Activated naive CD8-positive, alpha-beta T cell (primary cell): ENCODE data around the gene PPP1R3E.
"Not testable (repeated sequence)": the region's sequence is repeated elsewhere in the genome, so short reads cannot be mapped to it uniquely, and the experiment has no call there.

Experiments used
- H3K27ac Mint-ChIP-seq: one replicate; pipeline ENCODE4 v1.8.0; 2021; ENCODE audit warnings: mixed read lengths
- H3K27me3 Mint-ChIP-seq: one replicate; pipeline ENCODE4 v1.8.0; 2021; ENCODE audit warnings: mixed read lengths
- H3K36me3 Mint-ChIP-seq: one replicate; pipeline ENCODE4 v1.8.0; 2021; ENCODE audit warnings: mixed read lengths
- H3K4me1 Mint-ChIP-seq: one replicate; pipeline ENCODE4 v1.8.0; 2021; ENCODE audit warnings: low read depth, mixed read lengths
- H3K4me3 Mint-ChIP-seq: one replicate; pipeline ENCODE4 v1.8.0; 2021; ENCODE audit warnings: mild to moderate bottlenecking, mixed read lengths
- H3K9me3 Mint-ChIP-seq: one replicate; pipeline ENCODE4 v1.8.0; 2021; ENCODE audit warnings: low read depth, mixed read lengths

Gene PPP1R3E

GRCh38 chr14:23326491-23327332, 24.1 kb upstream of the PPP1R3E start:
- H3K27me3 Mint-ChIP-seq, result no peaks in the 10 kb centered on the region
- H3K9me3 Mint-ChIP-seq, result no peaks in the 10 kb centered on the region
- peaks cover 18% of the 10 kb centered on the region for H3K4me1 Mint-ChIP-seq
- H3K36me3 Mint-ChIP-seq, result peaks cover 14% of the 10 kb centered on the region
- peak overlapping the region; percentile 58 for H3K27ac Mint-ChIP-seq
- no peak overlapping the region for H3K4me3 Mint-ChIP-seq

- not testable (repeated sequence) for H3K27ac Mint-ChIP-seq, H3K27me3 Mint-ChIP-seq, H3K4me3 Mint-ChIP-seq, H3K9me3 Mint-ChIP-seq
- H3K4me1 Mint-ChIP-seq, result peaks cover 18% of the 10 kb centered on the region
- H3K36me3 Mint-ChIP-seq, result peaks cover 14% of the 10 kb centered on the region
Measured at GRCh38 chr14:23325746-23326145, 23.1 kb upstream of the PPP1R3E start.

DNA sequence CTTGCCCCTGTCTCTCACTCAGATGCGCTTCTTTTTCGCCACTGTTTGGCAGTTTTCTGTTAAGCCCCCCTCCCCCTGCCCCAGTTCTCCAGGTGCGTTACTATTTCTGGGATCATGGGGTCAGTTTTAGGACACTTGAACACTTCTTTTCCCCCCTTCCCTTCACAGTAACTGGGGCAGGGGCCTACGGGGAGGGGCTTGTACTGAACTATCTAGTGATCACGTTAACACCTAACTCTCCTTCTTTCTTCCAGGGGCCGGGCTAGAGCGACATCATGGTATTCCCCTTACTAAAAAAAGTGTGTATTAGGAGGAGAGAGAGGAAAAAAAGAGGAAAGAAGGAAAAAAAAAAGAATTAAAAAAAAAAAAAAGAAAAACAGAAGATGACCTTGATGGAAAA, 22.3 kb upstream of the PPP1R3E start:
- Mint-ChIP-seq H3K4me3 (no peak overlapping the region), H3K9me3 (no peaks in the 10 kb centered on the region), H3K27me3 (no peaks in the 10 kb centered on the region), H3K4me1 (peaks cover 26% of the 10 kb centered on the region), H3K27ac (no peak overlapping the region), H3K36me3 (peaks cover 14% of the 10 kb centered on the region)

DNA sequence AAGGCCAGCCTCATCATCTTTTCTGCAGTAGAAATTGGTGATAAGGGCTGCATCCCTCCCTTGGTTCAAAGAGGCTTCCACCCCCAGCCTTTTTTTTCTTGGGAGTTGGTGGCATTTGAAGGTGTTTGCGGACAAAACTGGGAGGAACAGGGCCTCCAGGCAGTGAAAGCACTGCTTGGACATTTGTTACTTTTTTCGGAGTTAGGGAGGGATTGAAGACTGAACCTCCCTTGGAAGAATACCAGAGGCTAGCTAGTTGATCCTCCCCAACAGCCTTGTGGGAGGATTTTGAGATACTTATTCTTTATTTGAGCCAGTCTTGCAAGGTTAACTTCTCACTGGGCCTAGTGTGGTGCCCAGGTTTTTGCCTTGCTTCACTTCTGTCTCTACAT, 21.8 kb upstream of the PPP1R3E start:
- Mint-ChIP-seq H3K9me3 (no peaks in the 10 kb centered on the region), H3K4me3 (no peak overlapping the region), H3K27me3 (no peaks in the 10 kb centered on the region), H3K4me1 (peaks cover 28% of the 10 kb centered on the region), H3K36me3 (peaks cover 16% of the 10 kb centered on the region), H3K27ac (no peak overlapping the region)

GRCh38 chr14:23323838-23324454, 21.3 kb upstream of the PPP1R3E start:
- Mint-ChIP-seq H3K4me3 (no peak overlapping the region), H3K27me3 (no peaks in the 10 kb centered on the region), H3K27ac (peak overlapping the region; percentile 28)

DNA sequence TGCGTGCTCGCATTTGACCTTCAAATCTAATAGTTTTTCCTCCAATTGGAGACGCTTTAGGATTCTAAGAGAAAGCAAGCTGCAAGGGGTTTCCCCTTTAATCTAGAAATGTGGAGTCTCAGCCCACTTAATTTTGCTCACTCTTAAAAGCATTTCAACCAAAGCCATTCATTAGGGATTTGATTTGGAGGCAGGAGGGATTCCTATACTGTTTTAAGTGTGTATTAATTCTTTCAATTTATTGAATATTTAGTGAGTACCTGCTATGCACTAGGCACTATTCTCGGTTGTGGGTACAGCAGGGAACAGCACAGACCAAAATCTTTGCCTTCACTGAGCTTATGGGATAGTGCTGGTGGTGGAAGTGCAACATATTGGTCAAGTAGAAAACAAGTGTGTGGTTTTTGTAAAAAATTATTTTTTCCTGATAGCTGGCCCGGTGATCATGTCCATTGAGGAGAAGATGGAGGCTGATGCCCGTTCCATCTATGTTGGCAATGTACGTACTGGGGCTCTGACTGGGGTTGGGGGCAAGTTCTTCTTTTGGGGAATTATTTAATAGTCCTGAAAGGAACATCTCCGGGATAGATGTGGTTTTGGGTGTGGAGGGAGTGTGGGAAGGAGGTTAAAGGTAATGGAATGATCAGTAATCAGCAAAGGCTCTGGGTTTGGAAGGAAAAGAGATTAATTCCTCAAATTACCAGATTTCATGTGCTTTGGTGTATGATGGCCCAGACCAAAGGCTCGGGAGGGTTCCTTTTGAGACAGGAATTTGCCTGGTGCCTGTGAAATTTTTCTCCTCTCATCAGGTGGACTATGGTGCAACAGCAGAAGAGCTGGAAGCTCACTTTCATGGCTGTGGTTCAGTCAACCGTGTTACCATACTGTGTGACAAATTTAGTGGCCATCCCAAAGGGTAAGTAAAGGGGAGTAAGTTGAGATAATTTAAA, 20.2 kb upstream of the PPP1R3E start:
- peaks cover 16% of the 10 kb centered on the region for H3K36me3 Mint-ChIP-seq
- H3K4me3 Mint-ChIP-seq, result peak overlapping the region; percentile 96
- peak overlapping the region; percentile 93 for H3K27ac Mint-ChIP-seq
- H3K4me1 Mint-ChIP-seq, result peaks cover 26% of the 10 kb centered on the region
- H3K27me3 Mint-ChIP-seq, result no peaks in the 10 kb centered on the region
- no peaks in the 10 kb centered on the region for H3K9me3 Mint-ChIP-seq

More at GRCh38 chr14:23323838-23324454, 21.3 kb upstream of the PPP1R3E start:
- Mint-ChIP-seq H3K36me3 (peaks cover 16% of the 10 kb centered on the region), H3K4me1 (peaks cover 28% of the 10 kb centered on the region), H3K9me3 (no peaks in the 10 kb centered on the region)

- peak overlapping the region; percentile 96 for H3K4me3 Mint-ChIP-seq
- peaks cover 16% of the 10 kb centered on the region for H3K36me3 Mint-ChIP-seq
- no peaks in the 10 kb centered on the region for H3K27me3 Mint-ChIP-seq
- no peaks in the 10 kb centered on the region for H3K9me3 Mint-ChIP-seq
- H3K4me1 Mint-ChIP-seq, result peaks cover 26% of the 10 kb centered on the region
- peak overlapping the region; percentile 93 for H3K27ac Mint-ChIP-seq
Measured at GRCh38 chr14:23321572-23322547, 19.2 kb upstream of the PPP1R3E start.

- Mint-ChIP-seq H3K27me3 (no peaks in the 10 kb centered on the region), H3K4me3 (peak within 1 kb of the TSS; percentile 96), H3K27ac (peak within 1 kb of the TSS; percentile 97), H3K36me3 (peaks cover 16% of the 10 kb centered on the region), H3K9me3 (no peaks in the 10 kb centered on the region), H3K4me1 (peaks cover 26% of the 10 kb centered on the region)
Measured at GRCh38 chr14:23320584-23321571, 18.2 kb upstream of the PPP1R3E start, which contains the start of gene PABPN1. Gene PABPN1 (plus strand): TSS chr14:23321457. CDS start chr14:23321470, 13 bp downstream.

GRCh38 chr14:23319746-23320583, 17.3 kb upstream of the PPP1R3E start:
- Mint-ChIP-seq H3K27ac (peak overlapping the region; percentile 97), H3K9me3 (no peaks in the 10 kb centered on the region), H3K27me3 (no peaks in the 10 kb centered on the region), H3K4me1 (peaks cover 26% of the 10 kb centered on the region), H3K4me3 (peak overlapping the region; percentile 89), H3K36me3 (peaks cover 16% of the 10 kb centered on the region)

GRCh38 chr14:23316300-23316699, 13.6 kb upstream of the PPP1R3E start:
- H3K27me3 Mint-ChIP-seq, result no peaks in the 10 kb centered on the region

GRCh38 chr14:23310546-23310945, 7.9 kb upstream of the PPP1R3E start:
- no peaks in the 10 kb centered on the region for H3K9me3 Mint-ChIP-seq
- no peak overlapping the region for H3K27ac Mint-ChIP-seq
- peaks cover 13% of the 10 kb centered on the region for H3K27me3 Mint-ChIP-seq
- H3K4me3 Mint-ChIP-seq, result no peak overlapping the region
- H3K4me1 Mint-ChIP-seq, result no peaks in the 10 kb centered on the region
- H3K36me3 Mint-ChIP-seq, result no peaks in the 10 kb centered on the region

More at GRCh38 chr14:23316300-23316699, 13.6 kb upstream of the PPP1R3E start:
- Mint-ChIP-seq H3K4me3 (no peak overlapping the region), H3K36me3 (peaks cover 2% of the 10 kb centered on the region), H3K9me3 (no peaks in the 10 kb centered on the region), H3K4me1 (peaks cover 10% of the 10 kb centered on the region), H3K27ac (no peak overlapping the region)

- no peak overlapping the region for H3K27ac Mint-ChIP-seq
- no peaks in the 10 kb centered on the region for H3K4me1 Mint-ChIP-seq
- H3K4me3 Mint-ChIP-seq, result no peak overlapping the region
Measured at GRCh38 chr14:23308721-23309445, 6.2 kb upstream of the PPP1R3E start.

More at GRCh38 chr14:23308721-23309445, 6.2 kb upstream of the PPP1R3E start:
- H3K36me3 Mint-ChIP-seq, result no peaks in the 10 kb centered on the region
- H3K27me3 Mint-ChIP-seq, result peaks cover 13% of the 10 kb centered on the region
- H3K9me3 Mint-ChIP-seq, result no peaks in the 10 kb centered on the region
